GM20431 (cell line): ENCODE data around the gene APLF.
"Not testable (repeated sequence)": the region's sequence is repeated elsewhere in the genome, so short reads cannot be mapped to it uniquely, and the experiment has no call there.

ENCODE experiments used
- in situ Hi-C: fragments of 300-500 bp; cut with MseI, MboI; formaldehyde crosslinking; loops from one replicate; pipeline ENCODE4 v1.15.0; 2020; ENCODE audit warnings: low sequenced_read_pairs; ENCODE audit not compliant: unreplicated experiment

The APLF gene

DNA sequence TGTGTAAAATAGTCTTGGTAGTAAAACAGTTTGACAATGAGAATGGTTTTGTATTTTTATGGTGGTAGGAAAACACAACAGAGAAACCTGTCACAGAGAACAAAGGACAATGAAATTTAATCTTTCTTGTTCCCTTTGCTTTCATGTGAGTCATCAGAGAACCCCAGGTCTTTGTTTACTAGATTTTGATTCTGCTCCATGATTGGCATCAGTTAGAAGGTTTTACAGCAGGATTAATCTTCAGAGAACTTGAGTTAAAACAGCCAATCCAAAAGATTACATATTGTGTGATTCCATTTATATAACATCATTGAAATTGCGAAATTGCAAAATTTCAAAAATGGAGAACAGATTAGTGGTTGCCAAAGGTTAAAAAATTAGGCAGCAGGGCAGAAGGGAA is 2.5 kb downstream of the APLF start:
- in situ Hi-C loops = loop anchor here (10.0 to 25.0 kb wide), 2 partner anchors 242 to 445 kb away; no protein-coding TSS in a partner anchor

DNA sequence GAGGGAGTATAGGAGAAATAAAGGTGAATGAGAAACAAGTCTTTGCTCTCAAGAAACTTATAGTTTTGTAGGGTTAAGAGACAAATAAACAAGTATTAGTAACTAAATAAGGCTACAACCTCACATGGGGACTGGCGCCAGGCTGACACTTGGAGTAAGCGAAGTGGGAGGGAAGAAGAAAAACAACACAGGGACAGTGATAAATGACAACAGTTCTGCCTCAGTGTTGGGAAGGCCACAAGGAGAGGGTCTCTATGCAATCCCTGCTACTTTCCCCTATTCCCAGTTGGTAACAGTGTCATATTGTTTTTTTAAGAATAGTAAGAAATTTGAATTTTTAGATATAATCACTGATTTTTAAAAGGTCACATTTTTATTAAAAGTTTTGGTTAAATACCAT is 4.0 kb downstream of the APLF start:
- in situ Hi-C loops = loop anchor here (25.0 kb wide), 1 partner anchor 241 kb away; no protein-coding TSS in a partner anchor

DNA sequence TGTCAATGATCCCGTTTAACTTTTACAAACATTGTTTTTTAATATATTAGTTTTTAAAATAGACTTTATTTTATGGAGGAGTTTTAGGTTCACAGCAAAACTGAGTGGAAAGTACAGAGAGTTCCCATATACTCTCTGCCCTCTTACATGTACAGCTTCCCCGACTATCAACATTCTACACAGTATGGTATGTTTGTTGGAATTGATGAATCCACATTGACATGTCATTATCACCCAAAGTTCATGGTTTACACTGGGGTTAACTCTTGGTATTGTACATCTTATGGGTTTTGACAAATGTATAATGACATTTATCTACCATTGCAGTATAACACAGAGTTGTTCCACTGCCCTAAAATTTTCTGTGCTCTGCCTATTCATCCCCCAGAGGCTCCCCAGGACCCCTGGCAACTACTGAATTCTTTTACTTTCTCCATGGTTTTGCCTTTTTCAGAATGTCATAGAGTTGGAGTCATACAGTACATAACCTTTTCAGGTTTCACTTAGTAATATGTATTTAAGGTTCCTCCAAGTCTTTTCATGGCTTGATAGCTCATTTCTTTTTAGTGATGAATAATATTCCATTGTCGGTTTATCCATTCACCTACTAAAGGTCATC is 5.5 kb downstream of the APLF start:
- in situ Hi-C loops = loop anchor here (25.0 kb wide), 1 partner anchor 239 kb away; no protein-coding TSS in a partner anchor

DNA sequence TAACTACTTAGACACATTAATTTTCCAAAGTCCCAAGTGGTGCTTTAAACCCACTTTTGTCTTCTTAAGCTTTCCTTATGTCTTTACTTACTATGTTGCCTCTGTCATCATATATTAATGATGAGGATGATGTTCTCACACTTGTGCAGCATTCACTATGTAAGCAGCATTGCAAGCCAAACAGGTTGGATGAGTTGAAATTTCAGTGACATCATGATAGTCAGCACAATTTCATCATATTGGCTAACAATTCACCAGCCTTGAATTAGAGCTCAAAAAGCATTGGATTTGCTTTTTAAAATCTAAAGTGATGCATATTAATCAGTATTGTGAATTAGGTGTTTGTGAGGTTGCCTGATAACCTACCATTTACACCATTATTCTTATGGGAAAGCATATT is 7.7 kb downstream of the APLF start:
- in situ Hi-C loops = no loop called here

DNA sequence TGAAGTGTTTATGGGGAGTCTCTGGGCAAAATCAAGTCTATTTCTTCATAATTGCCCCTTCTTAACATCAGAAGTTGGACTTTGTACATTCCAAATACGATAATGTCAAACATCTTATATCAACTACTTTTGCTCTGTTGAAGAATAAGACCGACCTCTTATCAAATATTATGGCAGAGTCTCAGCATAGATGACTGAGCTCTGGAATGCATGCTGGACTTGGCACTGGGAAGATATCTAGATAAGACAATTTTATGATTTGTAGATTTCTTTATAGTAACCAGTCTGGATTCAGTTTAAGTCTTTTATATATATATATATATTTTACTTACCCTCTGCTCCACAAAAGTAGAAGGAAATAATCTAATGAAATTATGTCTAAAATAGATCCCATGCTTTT is 8.2 kb downstream of the APLF start:
- in situ Hi-C loops = no loop called here

DNA sequence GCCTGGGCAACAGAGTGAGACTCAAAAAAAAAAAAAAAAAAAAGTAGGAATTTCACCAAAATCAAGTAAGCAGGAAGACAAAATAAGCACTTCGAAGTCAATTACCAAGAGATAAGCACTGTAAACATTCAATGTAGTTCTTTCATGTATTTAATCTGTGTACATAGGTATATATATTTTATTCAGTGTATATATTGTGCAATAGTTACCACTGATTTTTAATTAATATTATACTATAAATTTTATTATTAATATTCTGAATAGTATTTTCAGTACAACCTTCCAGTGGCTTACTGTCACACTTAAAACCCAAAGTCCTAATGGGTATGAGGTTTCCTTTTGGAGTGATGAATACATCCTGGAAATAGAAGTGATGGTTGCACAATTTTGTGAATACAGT is 9.1 kb downstream of the APLF start:
- in situ Hi-C loops = no loop called here

DNA sequence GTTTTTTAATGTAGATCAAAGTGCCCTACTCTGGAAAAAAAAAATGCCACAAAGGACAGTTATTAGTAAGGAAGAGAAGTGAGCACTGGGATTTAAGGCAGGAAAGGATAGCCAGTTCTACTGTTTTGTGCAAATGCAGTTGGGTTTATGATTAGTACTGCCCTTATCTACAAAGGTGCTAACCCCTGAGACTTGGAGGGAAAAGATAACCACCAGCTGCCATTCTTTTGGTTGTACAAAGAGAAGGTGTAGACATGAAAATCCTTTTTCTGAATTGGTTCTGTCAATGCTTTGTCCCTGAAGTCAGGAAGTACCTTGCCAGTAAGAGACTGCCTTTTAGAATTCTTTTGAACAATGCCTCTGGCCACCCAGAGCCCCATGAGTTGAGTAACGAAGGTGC is 11.3 kb downstream of the APLF start:
- in situ Hi-C loops = no loop called here

DNA sequence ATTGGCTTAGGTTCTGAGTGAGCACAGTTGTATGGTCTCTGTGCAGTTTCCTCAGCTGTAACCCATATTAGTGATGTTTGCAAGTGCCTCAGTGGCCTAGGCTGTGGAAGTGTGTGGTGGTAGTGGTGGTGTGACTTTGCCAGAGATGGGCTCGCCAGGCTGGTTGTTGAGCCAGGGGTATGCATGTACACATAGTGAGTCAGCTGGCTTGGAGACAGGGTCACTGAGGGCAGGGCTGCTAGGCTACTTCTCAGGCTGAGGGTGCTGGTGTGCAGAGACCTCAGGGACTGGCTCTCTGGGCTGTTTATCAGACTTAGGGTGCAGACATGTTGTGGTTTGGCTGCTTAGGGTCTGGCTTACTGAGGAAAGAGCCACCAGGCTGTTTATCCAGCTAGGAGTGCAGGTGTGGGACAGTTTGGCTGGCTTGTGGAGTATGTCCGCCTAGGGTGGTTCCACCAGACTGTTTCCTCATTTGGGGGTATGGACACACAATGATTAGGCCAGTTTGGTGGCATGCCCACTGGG is 15.0 kb downstream of the APLF start:
- in situ Hi-C loops = no loop called here

DNA sequence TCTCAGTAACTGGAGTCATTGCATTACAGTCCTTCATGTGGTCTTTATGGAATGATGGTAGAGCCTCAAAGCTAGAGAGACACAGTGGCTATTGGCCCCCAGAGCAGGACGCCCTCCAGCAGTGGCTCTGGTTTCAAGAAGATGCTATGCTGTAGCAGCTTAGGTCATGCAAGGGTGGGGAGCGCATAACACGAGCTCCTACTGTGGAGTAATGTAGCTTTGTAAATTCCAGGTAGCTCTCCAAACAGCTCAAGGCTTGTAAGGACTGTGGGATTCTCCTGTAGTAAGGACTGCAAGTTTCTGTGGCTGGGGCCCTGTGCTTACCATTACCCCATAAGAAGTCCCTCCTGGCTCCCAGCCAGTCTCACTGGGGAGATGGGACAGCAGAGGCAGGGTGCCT is 15.6 kb downstream of the APLF start:
- in situ Hi-C loops = no loop called here

DNA sequence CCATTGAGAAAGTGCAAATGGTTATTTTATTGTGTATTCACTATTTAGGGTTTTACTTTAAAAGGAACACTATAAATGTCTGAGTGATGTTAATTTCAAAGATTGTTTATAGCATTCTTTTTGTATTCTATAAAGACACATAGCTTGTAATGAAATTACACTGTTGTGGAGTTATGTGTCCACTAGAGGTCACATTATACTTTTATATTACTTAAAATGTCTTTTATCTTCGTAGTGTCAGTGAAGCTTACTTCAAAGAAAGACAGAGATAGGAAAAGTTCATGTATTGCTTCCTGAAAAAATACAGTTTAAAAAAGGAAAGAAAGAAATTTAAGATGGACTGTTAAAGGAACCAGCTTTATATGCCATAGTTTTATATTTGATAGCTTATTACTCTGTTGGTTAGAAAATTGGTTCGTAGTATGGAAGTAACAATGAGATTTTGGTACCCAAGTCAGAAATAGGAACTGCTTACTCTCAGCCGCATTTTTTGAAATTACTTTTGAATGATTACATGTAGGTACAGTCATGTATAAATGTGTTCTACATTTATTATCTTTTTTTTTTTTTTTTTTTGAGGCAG is 20.5 kb downstream of the APLF start:
- in situ Hi-C loops = no loop called here

DNA sequence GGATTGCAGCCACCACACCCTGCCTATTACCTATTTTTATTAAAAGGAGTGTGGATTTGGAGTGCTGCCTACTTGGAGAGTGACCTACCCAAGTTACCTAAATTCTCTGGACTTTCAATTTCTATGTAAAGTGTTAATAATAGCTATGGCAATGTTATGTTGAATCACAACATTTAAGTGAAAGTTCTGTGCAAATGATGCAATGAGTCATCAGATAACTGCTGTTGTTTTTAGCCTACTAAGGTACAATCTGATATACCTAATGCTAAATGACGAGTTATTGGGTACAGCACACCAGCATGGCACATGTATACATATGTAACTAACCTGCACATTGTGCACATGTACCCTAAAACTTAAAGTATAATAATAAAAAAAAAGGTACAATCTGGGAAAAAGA is 21.2 kb downstream of the APLF start:
- in situ Hi-C loops = not testable (repeated sequence)

DNA sequence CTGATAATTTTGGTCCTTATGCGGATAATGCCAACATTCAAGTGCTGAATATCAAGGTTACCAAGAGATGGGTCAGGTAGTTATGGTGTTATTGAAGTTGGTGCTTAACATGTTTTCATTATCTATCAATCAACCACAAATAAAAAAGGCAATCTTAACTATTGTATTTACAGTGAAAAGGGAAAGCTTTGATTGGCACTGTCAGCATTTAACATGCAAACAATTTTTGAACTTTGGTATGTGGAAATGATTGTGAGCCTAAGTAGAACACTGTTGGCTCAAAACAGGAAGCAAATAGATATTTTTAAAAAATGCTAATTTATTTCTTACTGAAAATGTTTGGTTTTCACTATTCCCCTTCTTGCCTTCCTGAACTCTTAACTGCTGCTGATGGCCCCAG is 21.9 kb downstream of the APLF start:
- in situ Hi-C loops = no loop called here

DNA sequence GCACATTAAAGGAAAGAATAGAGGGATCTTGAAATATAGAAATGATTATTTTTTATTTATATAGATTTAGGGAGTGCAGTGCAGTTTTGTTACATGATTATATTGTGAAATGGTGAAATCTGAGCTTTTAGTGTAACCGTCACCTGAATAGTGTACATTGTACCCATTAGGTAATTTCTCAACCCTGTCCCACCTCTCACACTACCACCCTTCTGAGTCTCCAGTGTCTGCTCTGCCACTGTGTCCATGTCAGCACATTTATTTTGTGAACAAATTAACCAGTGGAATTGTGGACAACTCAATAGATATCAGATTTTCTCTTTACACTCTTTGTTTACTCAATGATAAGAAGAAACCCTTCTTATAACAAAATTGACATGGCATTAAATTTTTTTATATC is 24.2 kb downstream of the APLF start:
- in situ Hi-C loops = no loop called here

DNA sequence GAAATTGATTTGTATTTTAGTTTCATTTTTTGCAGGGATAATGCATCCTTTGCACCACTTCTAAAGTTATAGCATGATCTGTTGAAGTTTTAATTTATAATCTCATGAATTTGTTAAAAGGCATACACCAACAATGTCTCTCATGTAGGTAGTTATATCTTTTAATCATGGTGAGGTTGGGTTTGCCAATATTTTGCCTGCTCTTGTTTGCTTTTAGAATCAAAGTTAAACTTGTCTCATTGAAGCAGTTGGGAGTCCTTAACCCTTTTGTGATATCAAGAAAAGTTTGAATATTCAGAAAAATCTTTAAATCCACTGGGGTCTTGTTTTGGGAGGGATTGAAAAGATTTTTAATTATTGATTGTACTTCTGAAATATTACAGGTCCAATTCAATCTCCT is 31.7 kb downstream of the APLF start:
- in situ Hi-C loops = no loop called here

DNA sequence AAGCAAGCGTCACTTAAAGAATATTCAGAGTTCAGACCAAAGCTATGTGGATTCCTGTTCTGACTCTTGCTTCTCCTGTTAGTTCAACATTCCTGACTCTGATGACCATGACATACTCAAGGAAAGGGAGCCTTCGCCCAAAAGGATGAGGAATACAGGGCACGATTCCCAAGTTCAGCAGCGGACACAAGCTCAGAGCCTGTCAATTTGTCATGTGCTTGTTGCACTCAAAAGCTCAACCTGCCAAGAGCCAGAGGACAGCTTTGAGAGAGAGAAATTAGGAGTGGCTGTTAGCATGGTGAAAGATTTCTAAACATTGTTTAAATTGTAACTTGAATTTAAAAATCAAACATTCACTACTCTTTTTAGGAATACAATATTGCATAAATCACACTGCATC is 33.3 kb downstream of the APLF start:
- in situ Hi-C loops = no loop called here

DNA sequence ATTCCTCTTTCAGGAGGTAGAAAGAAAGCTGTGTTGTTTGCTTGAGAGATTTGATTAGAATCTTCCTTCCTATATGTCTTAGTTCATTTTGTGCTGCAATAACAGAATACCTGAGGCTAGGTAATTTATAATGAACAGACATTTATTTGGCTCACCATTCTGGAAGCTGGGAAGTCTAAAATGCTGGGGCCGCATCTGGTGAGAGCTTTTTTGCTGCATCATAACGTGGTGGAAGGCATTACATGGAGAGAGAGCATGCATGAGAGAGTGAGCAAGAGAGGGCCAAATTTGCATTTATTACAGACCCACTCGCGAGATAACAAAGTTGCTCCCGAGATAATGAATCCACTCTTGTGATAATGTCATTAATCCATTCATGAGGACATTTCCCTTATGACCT is 34.4 kb downstream of the APLF start:
- in situ Hi-C loops = no loop called here

DNA sequence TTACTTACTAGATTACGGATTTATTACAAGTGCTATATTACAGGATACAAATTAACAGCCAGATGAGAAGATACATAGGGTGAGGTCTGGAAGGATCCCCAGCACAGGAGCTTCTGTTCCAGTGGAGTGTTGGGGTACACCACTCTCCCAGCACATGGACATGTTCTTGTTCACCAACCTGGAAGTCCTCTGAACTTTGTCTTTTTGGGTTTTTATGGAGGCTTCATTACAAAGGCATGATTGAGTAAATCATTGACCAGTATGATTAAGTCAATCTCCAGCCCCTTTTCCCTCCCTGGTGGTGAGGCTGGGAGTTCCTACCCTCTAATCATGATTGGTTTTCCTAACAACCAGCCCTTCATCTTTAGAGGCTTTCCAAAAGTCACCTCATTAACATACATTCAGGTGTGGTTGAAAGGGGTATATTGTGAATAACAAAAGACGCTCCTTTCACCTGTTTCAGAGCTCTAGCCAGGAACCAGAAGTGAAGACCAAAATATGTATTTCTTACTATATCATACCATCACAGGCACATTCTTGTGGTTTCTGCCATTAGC is 38.3 kb downstream of the APLF start:
- in situ Hi-C loops = no loop called here

DNA sequence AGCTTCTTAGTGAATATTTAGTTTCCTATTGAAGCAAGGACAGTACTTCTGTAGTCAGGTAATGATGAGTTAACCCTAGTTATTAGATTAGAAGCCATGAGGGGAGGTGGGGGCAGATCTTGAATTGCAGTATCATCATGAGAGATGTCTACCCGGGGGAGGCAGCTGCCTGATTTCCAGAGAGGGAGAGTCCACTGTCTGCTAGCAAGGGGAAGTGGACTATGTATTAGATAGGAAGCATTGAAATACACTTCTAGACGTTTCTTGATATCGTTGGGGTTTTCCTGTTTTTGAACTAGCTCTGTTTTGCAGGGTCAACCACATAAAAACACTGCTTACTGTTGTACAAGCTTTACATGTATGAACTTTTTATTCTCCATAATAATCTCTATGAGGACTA is 38.8 kb downstream of the APLF start:
- in situ Hi-C loops = no loop called here

DNA sequence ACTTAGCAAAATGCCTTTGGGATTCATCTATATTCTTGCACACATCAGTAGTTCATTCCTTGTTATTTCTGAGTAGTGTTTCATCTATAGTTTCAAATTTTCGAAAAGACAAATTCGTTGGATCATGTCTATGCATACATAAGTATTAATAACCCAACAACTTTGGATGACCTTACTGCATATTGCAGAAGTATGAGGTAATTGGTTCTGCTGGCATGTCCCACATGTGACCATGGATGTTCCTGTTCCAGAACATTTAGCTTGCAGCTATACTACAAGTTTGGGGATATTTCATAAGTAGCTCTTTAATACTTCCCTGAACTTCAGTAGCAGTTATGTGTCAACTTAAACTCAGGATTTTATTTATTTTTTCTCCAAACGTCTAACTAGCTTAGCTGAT is 44.9 kb downstream of the APLF start:
- in situ Hi-C loops = no loop called here

DNA sequence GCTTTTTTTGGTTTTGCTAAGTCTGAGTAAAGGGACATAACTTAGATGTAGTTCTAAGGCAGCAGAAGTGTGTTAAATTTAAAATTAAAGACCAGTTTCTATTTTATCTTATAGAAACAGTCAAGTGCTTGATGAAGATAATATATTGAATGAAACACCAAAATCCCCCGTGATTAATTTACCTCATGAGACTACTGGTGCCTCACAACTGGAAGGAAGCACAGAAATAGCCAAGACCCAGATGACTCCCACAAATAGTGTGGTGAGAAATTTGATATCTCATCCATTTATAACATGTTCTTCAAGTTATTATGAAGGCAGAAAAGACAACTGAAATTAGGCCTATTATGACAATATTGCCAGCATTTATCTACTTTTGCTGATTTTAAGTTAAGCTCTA is 45.6 kb downstream of the APLF start:
- in situ Hi-C loops = no loop called here

DNA sequence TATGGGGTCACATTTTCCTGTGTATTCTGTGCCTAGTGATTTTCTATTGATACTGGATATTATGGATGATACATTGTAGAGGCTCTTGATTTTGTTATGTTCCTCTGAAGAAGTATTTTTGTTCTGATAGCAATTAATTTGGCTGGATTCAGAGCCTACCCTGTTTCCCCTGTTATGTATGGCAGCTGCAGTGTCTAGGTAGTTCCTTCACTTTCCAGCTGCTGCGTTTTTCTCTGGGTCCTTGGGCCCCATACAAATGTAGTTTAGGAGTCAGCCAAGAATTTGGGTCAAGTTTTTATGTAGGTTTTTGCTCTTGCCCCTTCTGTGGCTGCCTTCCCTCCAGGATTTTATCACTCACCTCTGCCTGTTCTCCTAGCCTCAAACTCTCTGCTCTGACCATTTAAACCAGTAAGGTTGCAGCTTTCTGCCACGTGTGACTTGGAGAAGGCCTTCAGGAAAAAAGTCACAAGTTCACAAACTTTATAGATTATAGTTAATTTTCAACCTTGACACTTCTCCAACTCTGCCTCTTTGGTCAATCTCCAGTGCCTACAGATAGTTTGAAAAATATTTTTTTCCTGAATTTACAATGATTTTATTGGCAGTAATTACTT is 47.0 kb downstream of the APLF start:
- in situ Hi-C loops = no loop called here
